HEK293T (cell line): ENCODE data around the gene STXBP3.

Experiments used
- CTCF ChIA-PET: fragments of 350-600 bp; formaldehyde crosslinking; extraction: SDS; loops from one replicate; lab custom pipeline; 2021; ENCODE audit warnings: antibody characterized with exemption, inconsistent platforms; lab: Yijun Ruan, JAX
- POLR2A ChIA-PET: fragments of 350-600 bp; formaldehyde crosslinking; extraction: SDS; loops from one replicate; lab custom pipeline; 2020; ENCODE audit warnings: antibody characterized with exemption, inconsistent platforms; lab: Yijun Ruan, JAX
- DNase-seq: peaks from one replicate; pipeline ENCODE4 v3.0.0; 2012; ENCODE audit warnings: mixed read lengths; ENCODE audit errors: extremely low spot score
- ARNT ChIP-seq: fragments of 450-650 bp; IDR thresholded peaks from 2 replicates; pipeline ENCODE4 v1.6.1; 2017; ENCODE audit warnings: mild to moderate bottlenecking
- BHLHE40 ChIP-seq: fragments of 450-650 bp; IDR thresholded peaks from 2 replicates; pipeline ENCODE4 v1.6.1; 2016; ENCODE audit warnings: mild to moderate bottlenecking, moderate library complexity, borderline replicate concordance
- CTBP1 ChIP-seq: fragments of 450-650 bp; IDR thresholded peaks from 2 replicates; pipeline ENCODE4 v1.6.1; 2016; ENCODE audit warnings: borderline replicate concordance
- ELF4 ChIP-seq: fragments of 450-650 bp; IDR thresholded peaks from 2 replicates; pipeline ENCODE4 v1.6.1; 2017; ENCODE audit warnings: antibody characterized with exemption
- FOXA1 ChIP-seq: fragments of 450-650 bp; IDR thresholded peaks from 2 replicates; pipeline ENCODE4 v1.6.1; 2016; ENCODE audit warnings: mild to moderate bottlenecking
- FOXK2 ChIP-seq: fragments of 450-650 bp; IDR thresholded peaks from 2 replicates; pipeline ENCODE4 v1.6.1; 2016; ENCODE audit warnings: mild to moderate bottlenecking
- FOXM1 ChIP-seq: fragments of 450-650 bp; IDR thresholded peaks from 2 replicates; pipeline ENCODE4 v1.6.1; 2017; ENCODE audit warnings: mild to moderate bottlenecking, borderline replicate concordance
- HDGF ChIP-seq: fragments of 450-650 bp; IDR thresholded peaks from 2 replicates; pipeline ENCODE4 v1.6.1; 2017; ENCODE audit warnings: antibody characterized with exemption, borderline replicate concordance
- L3MBTL2 ChIP-seq: fragments of 450-650 bp; conservative IDR thresholded peaks from 2 replicates; pipeline ENCODE4 v1.6.1; 2016; ENCODE audit warnings: mild to moderate bottlenecking
- LEF1 ChIP-seq: fragments of 450-650 bp; IDR thresholded peaks from 2 replicates; pipeline ENCODE4 v1.6.1; 2017; ENCODE audit warnings: mild to moderate bottlenecking, borderline replicate concordance
- NFRKB ChIP-seq: fragments of 450-650 bp; IDR thresholded peaks from 2 replicates; pipeline ENCODE4 v1.6.1; 2016; ENCODE audit warnings: mild to moderate bottlenecking, moderate library complexity
- PKNOX1 ChIP-seq: fragments of 450-650 bp; IDR thresholded peaks from 2 replicates; pipeline ENCODE4 v1.6.1; 2016
- SP1 ChIP-seq: fragments of 450-650 bp; IDR thresholded peaks from 2 replicates; pipeline ENCODE4 v1.6.1; 2017
- SUZ12 ChIP-seq: fragments of 450-650 bp; IDR thresholded peaks from 2 replicates; pipeline ENCODE4 v1.6.1; 2016; ENCODE audit warnings: mild to moderate bottlenecking
- TARDBP ChIP-seq: fragments of 450-650 bp; IDR thresholded peaks from 2 replicates; pipeline ENCODE4 v1.6.1; 2016
- ZNF384 ChIP-seq: fragments of 450-650 bp; IDR thresholded peaks from 2 replicates; pipeline ENCODE4 v1.6.1; 2016

The STXBP3 gene

DNA sequence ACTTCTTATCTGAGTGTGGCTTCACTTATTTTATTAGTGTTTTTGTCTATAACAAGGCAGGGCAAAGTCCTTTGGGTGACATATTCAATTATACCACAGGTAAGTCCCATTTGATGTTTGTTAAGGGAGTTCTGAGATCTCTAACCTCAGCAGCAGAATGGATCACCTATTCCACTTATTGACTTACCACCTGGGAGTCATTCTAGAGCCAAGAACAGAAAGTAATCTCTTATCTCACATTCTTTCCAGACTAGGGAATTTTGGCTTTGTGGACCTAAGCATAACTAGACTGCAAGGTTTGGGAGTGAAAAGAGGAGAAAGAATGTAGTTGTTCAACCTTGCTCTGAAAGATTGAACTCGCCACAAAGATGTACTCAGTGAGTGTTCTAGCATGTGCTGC lies 20.6 kb upstream of the STXBP3 start:
- ChIA-PET CTCF (no interaction called here), POLR2A (no interaction called here)
- DNase-seq: no peak
- TF ChIP-seq ELF4: no peak
- TF ChIP-seq ARNT: no peak
- no peak for TF ChIP-seq FOXA1
- TF ChIP-seq SUZ12: no peak
- no peak for TF ChIP-seq NFRKB
- no peak for TF ChIP-seq FOXM1
- no peak for TF ChIP-seq PKNOX1
- no peak for TF ChIP-seq L3MBTL2
- TF ChIP-seq CTBP1: no peak

GRCh38 chr1:108728327-108728923 lies 18.0 kb upstream of the STXBP3 start:
- no peak for DNase-seq
- ChIA-PET POLR2A (no interaction called here), CTCF (no interaction called here)

DNA sequence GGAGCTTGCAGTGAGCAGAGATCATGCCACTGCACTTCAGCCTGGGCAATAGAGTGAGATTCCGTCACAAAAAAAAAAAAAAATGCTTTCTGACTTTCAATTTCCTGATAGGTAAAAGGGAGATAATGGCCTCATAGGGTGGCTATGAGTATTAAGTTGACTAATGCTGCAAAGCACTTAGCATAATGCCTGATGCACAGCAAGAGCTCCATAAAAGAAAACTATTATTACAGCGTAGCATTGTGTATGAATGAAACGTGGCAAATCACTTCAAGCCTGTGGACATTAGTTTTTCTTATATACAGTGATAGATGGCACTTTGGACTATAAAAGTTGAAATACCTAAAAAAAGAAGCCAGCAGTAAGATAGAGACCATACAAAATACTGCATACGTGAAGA lies 17.0 kb upstream of the STXBP3 start:
- ChIA-PET POLR2A (no interaction called here), CTCF (interaction anchor here (0.7 kb wide), 1 partner anchor 20 kb away, joined by 3 read pairs; no protein-coding TSS in a partner anchor)
- no peak for TF ChIP-seq BHLHE40
- no peak for TF ChIP-seq NFRKB
- TF ChIP-seq PKNOX1: no peak
- no peak for TF ChIP-seq LEF1
- TF ChIP-seq FOXM1: no peak
- TF ChIP-seq SUZ12: no peak
- DNase-seq: no peak

More at GRCh38 chr1:108728327-108728923, 18.0 kb upstream of the STXBP3 start:
- TF ChIP-seq LEF1 (no peak), L3MBTL2 (no peak), SUZ12 (no peak), PKNOX1 (no peak), HDGF (no peak)

GRCh38 chr1:108732398-108732797 lies 14.1 kb upstream of the STXBP3 start:
- CTCF ChIA-PET: interaction anchor here (0.7 kb wide), 1 partner anchor 9 kb away, joined by 3 read pairs; no protein-coding TSS in a partner anchor
- TF ChIP-seq SP1: no peak
- no peak for TF ChIP-seq CTBP1
- no peak for TF ChIP-seq HDGF
- no peak for TF ChIP-seq FOXK2
- no peak for TF ChIP-seq NFRKB
- TF ChIP-seq ELF4: no peak
- no peak for TF ChIP-seq PKNOX1
- no peak for TF ChIP-seq SUZ12
- no peak for TF ChIP-seq BHLHE40
- no peak for TF ChIP-seq ARNT
- no peak for TF ChIP-seq L3MBTL2
- no peak for TF ChIP-seq TARDBP
- no peak for TF ChIP-seq ZNF384
- TF ChIP-seq FOXA1: no peak
- POLR2A ChIA-PET: interaction anchor here (0.7 kb wide), 1 partner anchor 339 kb away, joined by 3 read pairs; no protein-coding TSS in a partner anchor
- no peak for DNase-seq

- TF ChIP-seq CTBP1: no peak
- no peak for TF ChIP-seq HDGF
- no peak for TF ChIP-seq TARDBP
- TF ChIP-seq FOXK2: no peak
- no peak for TF ChIP-seq FOXA1
- no peak for TF ChIP-seq SUZ12
- TF ChIP-seq ZNF384: no peak
- no peak for TF ChIP-seq L3MBTL2
- no peak for TF ChIP-seq FOXM1
- no peak for TF ChIP-seq PKNOX1
- TF ChIP-seq BHLHE40: no peak
- TF ChIP-seq NFRKB: no peak
- TF ChIP-seq ELF4: no peak
- TF ChIP-seq LEF1: no peak
- TF ChIP-seq SP1: no peak
- TF ChIP-seq ARNT: no peak
- no peak for DNase-seq
- CTCF ChIA-PET: interaction anchor here (0.7 kb wide), 1 partner anchor 96 kb away, joined by 4 read pairs; no protein-coding TSS in a partner anchor
- POLR2A ChIA-PET: no interaction called here
These were observed 12.2 kb upstream of the STXBP3 start for GRCh38 chr1:108734171-108734865.
